Naive thymus-derived CD4-positive, alpha-beta T cell (primary cell): ENCODE results near the gene AP2B1. TPM values are rescaled to one million over a fixed set of nuclear protein-coding genes. Genes with fewer than 3 reads are reported as not detected.

ENCODE experiments used
- ATAC-seq: fragments of 150-1000 bp; cut with Tn5 transposase; 2 replicates; pipeline ENCODE4 v1.10.0; 2021; ENCODE audit warnings: mild to moderate bottlenecking, moderate library complexity
- CTCF ChIA-PET: fragments of 350-600 bp; sonication (Branson Sonifier 250); formaldehyde crosslinking; loops from one replicate; lab custom pipeline; 2021; ENCODE audit warnings: antibody characterized with exemption; lab: Charles Lee
- POLR2A ChIA-PET: fragments of 350-600 bp; sonication (Branson Sonifier 250); formaldehyde crosslinking; loops from one replicate; lab custom pipeline; 2021; ENCODE audit warnings: antibody characterized with exemption, inconsistent platforms; lab: Charles Lee
- DNase-seq, 9 donors: peaks; one replicate each; pipeline versions ENCODE4 v3.0.0 to v3.0.0-alpha.2; 2020 to 2022; ENCODE audit warnings: mixed read lengths in 1 of 9
- H3K27ac ChIP-seq: one replicate; pipeline ENCODE4 v1.7.0; 2013; ENCODE audit warnings: mild to moderate bottlenecking, low read depth, low read length, moderate library complexity
- H3K27me3 ChIP-seq, 2 donors: one replicate each; pipeline ENCODE4 v1.7.0; 2013; ENCODE audit warnings: low read length in 2 of 2, mild to moderate bottlenecking in 2 of 2, moderate library complexity in 2 of 2; ENCODE audit not compliant: control insufficient read depth in 2 of 2, insufficient read depth in 2 of 2
- H3K36me3 ChIP-seq, 3 experiments: 1 replicate in 2 of 3; 2 replicates in 1 of 3; pipeline ENCODE4 v1.7.0; 2013; ENCODE audit warnings: low read length in 3 of 3, mild to moderate bottlenecking in 3 of 3, moderate library complexity in 1 of 3; ENCODE audit not compliant: insufficient read depth in 3 of 3, control insufficient read depth in 2 of 3
- H3K4me1 ChIP-seq, 2 donors: one replicate each; pipeline ENCODE4 v1.7.0; 2013; ENCODE audit warnings: low read length in 2 of 2, mild to moderate bottlenecking in 2 of 2, moderate library complexity in 1 of 2; ENCODE audit not compliant: control insufficient read depth in 2 of 2, insufficient read depth in 2 of 2
- H3K4me3 ChIP-seq: 2 replicates; pipeline ENCODE4 v1.7.0; 2013; ENCODE audit warnings: mild to moderate bottlenecking, low read length
- H3K9me3 ChIP-seq, 3 experiments: 1 replicate in 2 of 3; 2 replicates in 1 of 3; pipeline ENCODE4 v1.7.0; 2013; ENCODE audit warnings: low read length in 3 of 3; ENCODE audit not compliant: control insufficient read depth in 2 of 3
- H3K27ac Mint-ChIP-seq, 9 donors: one replicate each; pipeline ENCODE4 v1.8.0; 2020 to 2022; ENCODE audit warnings: mixed read lengths in 9 of 9, mild to moderate bottlenecking in 8 of 9, moderate library complexity in 5 of 9, inconsistent platforms in 2 of 9
- H3K27me3 Mint-ChIP-seq, 5 donors: one replicate each; pipeline ENCODE4 v1.8.0; 2021 to 2022; ENCODE audit warnings: mixed read lengths in 5 of 5, mild to moderate bottlenecking in 1 of 5
- H3K36me3 Mint-ChIP-seq, 5 donors: one replicate each; pipeline ENCODE4 v1.8.0; 2020 to 2022; ENCODE audit warnings: mixed read lengths in 5 of 5, mild to moderate bottlenecking in 3 of 5, inconsistent platforms in 1 of 5
- H3K4me1 Mint-ChIP-seq, 7 donors: one replicate each; pipeline ENCODE4 v1.8.0; 2020 to 2022; ENCODE audit warnings: mixed read lengths in 7 of 7, mild to moderate bottlenecking in 3 of 7, inconsistent platforms in 1 of 7
- H3K4me3 Mint-ChIP-seq, 10 donors: one replicate each; pipeline ENCODE4 v1.8.0; 2020 to 2022; ENCODE audit warnings: mild to moderate bottlenecking in 10 of 10, mixed read lengths in 10 of 10, moderate library complexity in 6 of 10, inconsistent platforms in 2 of 10
- H3K9me3 Mint-ChIP-seq, 11 donors: one replicate each; pipeline ENCODE4 v1.8.0; 2020 to 2022; ENCODE audit warnings: mixed read lengths in 11 of 11, mild to moderate bottlenecking in 4 of 11, inconsistent platforms in 1 of 11, moderate library complexity in 1 of 11
- intact Hi-C, 2 donors: fragments of 100-400 bp; cut with micrococcal nuclease; formaldehyde crosslinking; loops; one replicate each; pipeline ENCODE4 v1.15.1; 2023
- polyA plus RNA-seq, 2 donors: library from polyadenylated mRNA; unstranded; fragments of 300-500 nt; fragmentation: Illumina TruSeq; gene quantifications; one replicate each; pipeline ENCODE4 v1.2.3, GENCODE V29; 2021
- total RNA-seq, 6 experiments: library from RNA in 5 of 6; stranded (reverse) in 5 of 6; gene quantifications; 1 replicate in 5 of 6; 2 replicates in 1 of 6; pipeline ENCODE4 v1.2.3 and lab custom pipeline; 2021 to 2026

The AP2B1 gene
- total and polyA plus RNA-seq, 7 experiments from 2014 or later: 49.0 to 197 (median 102) TPM

DNA sequence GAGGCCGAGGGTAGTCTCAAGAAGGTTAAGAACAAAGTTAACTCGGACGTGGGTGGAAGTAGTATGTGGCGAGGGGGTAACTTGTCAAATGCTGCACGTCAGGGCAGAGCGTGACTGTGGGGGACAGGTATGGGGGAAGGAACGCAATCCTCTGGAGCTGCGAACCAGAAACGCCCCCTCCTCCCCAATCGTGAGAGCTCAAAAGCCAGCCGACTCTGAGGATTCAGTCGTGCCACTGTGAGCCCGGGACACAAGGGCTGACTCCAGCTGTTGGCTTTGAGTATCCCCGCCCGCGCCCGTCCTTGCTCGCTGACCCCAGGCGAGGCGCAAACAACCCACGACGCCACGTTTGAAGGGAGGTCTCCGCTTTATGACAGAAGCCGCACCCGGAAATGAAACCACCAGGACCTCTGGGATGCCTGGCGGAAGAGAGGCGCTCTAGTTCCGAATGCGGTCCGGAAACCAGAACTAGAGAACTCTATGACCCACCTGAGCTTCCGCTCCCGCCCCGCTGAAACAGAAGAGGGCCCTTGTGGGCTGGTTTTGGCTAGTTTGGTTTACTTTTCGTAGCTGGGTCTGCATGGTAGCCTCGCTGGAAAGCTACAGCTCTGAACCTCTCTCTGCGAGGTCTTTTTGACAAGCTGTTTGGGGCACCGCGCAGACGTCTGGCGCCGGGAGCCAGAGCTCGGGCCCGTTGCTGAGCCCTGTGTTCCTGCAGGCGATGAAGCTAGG, 8.8 kb upstream of the AP2B1 start, which contains the start of gene PEX12:
TSS of gene PEX12 (minus strand) at position 375 of the 732 bp plus-strand sequence. CDS start 550 bp downstream, outside the sequence.
- Histone ChIP-seq H3K27me3 (no peaks in the 10 kb centered on the region), H3K27ac (peak within 1 kb of the TSS; percentile 92), H3K4me1 (peaks cover 5 to 12% of the 10 kb centered on the region in 2 donors), H3K4me3 (peak within 1 kb of the TSS; percentile 86), H3K9me3 (no peaks in the 10 kb centered on the region), H3K36me3 (peaks cover 0 to 5% (median 0%) of the 10 kb centered on the region in 3 experiments)
- Mint-ChIP-seq H3K27me3 (peaks cover 0 to 2% (median 0%) of the 10 kb centered on the region in 5 donors), H3K36me3 (peaks cover 0 to 7% (median 0%) of the 10 kb centered on the region in 5 donors), H3K4me1 (peaks cover 6 to 40% (median 32%) of the 10 kb centered on the region in 7 donors), H3K9me3 (no peaks in the 10 kb centered on the region), H3K27ac (peak within 1 kb of the TSS; percentile 96 to 100 (median 99)), H3K4me3 (peak within 1 kb of the TSS; percentile 92 to 100 (median 97))
- CTCF ChIA-PET: interaction anchor here (0.8 to 1.8 kb wide), 8 partner anchors 8 to 265 kb away, joined by 3 to 8 read pairs (median 5); partner anchors contain the start of genes AP2B1 and TAF15
- intact Hi-C loops: loop anchor here (1.0 to 5.0 kb wide), 9 partner anchors 9 to 490 kb away; partner anchors contain the start of genes AP2B1 (in 2 of the 2), NLE1 (in 2 of the 2) and SLFN5 (in 1 of the 2)
- POLR2A ChIA-PET: interaction anchor here (0.6 to 6.7 kb wide), 42 partner anchors 10 to 556 kb away, joined by 3 to 153 read pairs (median 4); partner anchors contain the start of genes AP2B1, NLE1, RAD51D and RFFL
- ATAC-seq (peak; percentile 99), DNase-seq (peak; percentile 62 to 94 (median 89))

DNA sequence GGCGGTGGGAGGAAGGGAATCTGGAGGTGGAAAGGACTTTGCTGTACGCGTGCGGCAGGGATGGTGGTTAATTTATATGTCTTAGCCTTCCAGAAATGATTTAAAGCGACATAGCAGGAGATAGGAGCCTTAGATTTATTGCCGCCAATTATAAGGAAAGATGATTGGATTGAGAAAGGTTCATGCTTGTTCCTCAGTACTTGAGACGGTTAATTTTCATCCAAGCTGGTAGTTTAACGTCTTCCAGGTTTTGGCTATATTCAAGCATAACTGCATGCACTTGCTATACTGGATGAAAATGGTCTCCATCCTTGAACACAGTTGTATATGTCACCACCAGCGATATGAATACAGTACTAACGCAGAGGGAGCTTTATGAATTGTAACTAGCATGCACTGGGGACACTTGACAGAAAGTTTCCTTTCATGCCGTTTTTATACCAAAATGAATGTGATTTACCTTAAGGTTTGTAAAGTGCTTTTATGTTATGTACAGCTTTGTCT, 8.1 kb upstream of the AP2B1 start:
- H3K27ac Mint-ChIP-seq: peak overlapping the region; percentile 96 to 100 (median 99)
- peaks cover 0 to 7% (median 0%) of the 10 kb centered on the region in 5 donors for H3K36me3 Mint-ChIP-seq
- Histone ChIP-seq H3K4me1 (peaks cover 5 to 12% of the 10 kb centered on the region in 2 donors), H3K4me3 (peak overlapping the region; percentile 86), H3K27me3 (no peaks in the 10 kb centered on the region), H3K36me3 (peaks cover 0 to 5% (median 0%) of the 10 kb centered on the region in 3 experiments), H3K27ac (peak overlapping the region; percentile 92), H3K9me3 (no peaks in the 10 kb centered on the region)
- peak overlapping the region; percentile 92 to 100 (median 97) for H3K4me3 Mint-ChIP-seq
- H3K4me1 Mint-ChIP-seq: peaks cover 7 to 40% (median 32%) of the 10 kb centered on the region in 7 donors
- ChIA-PET CTCF (interaction anchor here (0.8 to 1.8 kb wide), 8 partner anchors 8 to 266 kb away, joined by 3 to 8 read pairs (median 5); partner anchors contain the start of genes AP2B1 and TAF15), POLR2A (interaction anchor here (0.5 to 6.7 kb wide), 37 partner anchors 10 to 719 kb away, joined by 3 to 153 read pairs (median 4); partner anchors contain the start of genes AP2B1, NLE1, RAD51D and SLFN11)
- no peaks in the 10 kb centered on the region for H3K9me3 Mint-ChIP-seq
- DNase-seq: peak in 5 of 9 donors; percentile 6 to 36 (median 27)
- ATAC-seq: no peak
- peaks cover 0 to 5% (median 0%) of the 10 kb centered on the region in 5 donors for H3K27me3 Mint-ChIP-seq
- intact Hi-C loops: loop anchor here (1.0 to 5.0 kb wide), 9 partner anchors 8 to 490 kb away; partner anchors contain the start of genes AP2B1 (in 2 of the 2), NLE1 (in 2 of the 2) and SLFN5 (in 1 of the 2)

DNA sequence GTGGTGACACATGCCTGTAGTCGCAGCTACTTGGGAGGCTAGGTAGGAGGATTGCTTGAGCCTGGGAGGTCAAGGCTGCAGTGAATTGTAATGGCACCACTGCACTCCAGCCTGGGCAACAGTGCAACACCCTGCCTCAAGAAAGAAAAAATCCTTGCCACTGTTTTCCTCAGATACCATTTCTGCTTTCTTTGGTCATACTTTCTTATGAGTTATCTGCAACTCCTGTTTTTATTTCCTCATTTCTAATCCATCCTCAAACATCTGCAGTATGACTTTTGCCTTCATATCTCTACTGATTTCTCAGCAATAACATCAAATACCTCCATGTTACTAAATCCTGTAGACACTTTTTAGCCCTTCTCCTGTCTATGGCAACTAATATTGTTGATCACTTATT, 3.1 kb upstream of the AP2B1 start:
- intact Hi-C loops: loop anchor here (10.0 kb wide), 2 partner anchors 961 to 1361 kb away; partner anchors contain the start of genes AATF (in 1 of the 2) and GGNBP2 (in 1 of the 2)
- no peak for DNase-seq
- H3K4me3 Mint-ChIP-seq: no peak overlapping the region
- no peak overlapping the region for H3K4me3 ChIP-seq
- ATAC-seq: no peak
- H3K4me1 ChIP-seq: peaks cover 9% of the 10 kb centered on the region in 2 donors
- ChIA-PET CTCF (no interaction called here), POLR2A (no interaction called here)
- no peak overlapping the region for H3K27ac ChIP-seq
- no peaks in the 10 kb centered on the region for H3K9me3 ChIP-seq
- H3K27me3 Mint-ChIP-seq: peaks cover 0 to 12% (median 0%) of the 10 kb centered on the region in 5 donors
- peaks cover 0 to 2% (median 0%) of the 10 kb centered on the region in 11 donors for H3K9me3 Mint-ChIP-seq
- H3K4me1 Mint-ChIP-seq: peaks cover 21 to 35% (median 32%) of the 10 kb centered on the region in 7 donors
- H3K27ac Mint-ChIP-seq: no peak overlapping the region
- H3K36me3 Mint-ChIP-seq: peaks cover 0 to 3% (median 0%) of the 10 kb centered on the region in 5 donors
- no peaks in the 10 kb centered on the region for H3K27me3 ChIP-seq
- peaks cover 0 to 5% (median 0%) of the 10 kb centered on the region in 3 experiments for H3K36me3 ChIP-seq

DNA sequence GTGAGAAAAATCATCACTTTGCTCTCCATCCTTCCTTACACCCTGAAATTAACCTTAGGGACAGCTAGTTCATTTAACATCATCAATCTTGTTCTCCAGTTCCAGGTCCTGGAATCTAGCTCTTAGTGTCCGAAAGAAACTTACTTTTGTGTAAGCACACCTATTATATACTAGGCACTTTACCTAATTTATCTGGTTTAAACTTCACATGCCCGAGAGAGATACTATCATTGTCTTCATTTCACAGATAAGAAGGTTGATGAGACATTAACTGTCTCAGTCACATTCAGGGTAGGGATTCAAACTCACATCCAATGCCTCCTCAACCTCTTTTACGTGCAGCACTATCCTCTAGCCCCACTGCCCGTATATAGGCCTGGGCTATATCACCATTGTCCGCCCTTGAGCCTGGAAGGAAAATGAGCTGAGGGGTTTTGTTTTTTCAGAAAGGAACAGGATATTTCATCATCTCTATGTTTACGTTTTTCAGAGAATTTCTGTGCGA, 501 bp upstream of the AP2B1 start:
- H3K4me3 ChIP-seq: peak overlapping the region; percentile 85
- Mint-ChIP-seq H3K4me3 (peak overlapping the region; percentile 92 to 99 (median 97)), H3K36me3 (peaks cover 0 to 3% (median 0%) of the 10 kb centered on the region in 5 donors), H3K27ac (peak overlapping the region; percentile 95 to 99 (median 99)), H3K4me1 (peaks cover 28 to 45% (median 36%) of the 10 kb centered on the region in 7 donors), H3K27me3 (peaks cover 0 to 12% (median 0%) of the 10 kb centered on the region in 5 donors), H3K9me3 (peaks cover 0 to 2% (median 0%) of the 10 kb centered on the region in 11 donors)
- POLR2A ChIA-PET: interaction anchor here (0.8 to 7.6 kb wide), 15 partner anchors 9 to 606 kb away, joined by 3 to 153 read pairs (median 4); partner anchors contain the start of genes LIG3, PEX12, SLFN12L and SLFN5
- peak; percentile 1 for ATAC-seq
- intact Hi-C loops: loop anchor here (1.0 to 10.0 kb wide), 17 partner anchors 8 to 1358 kb away; partner anchors contain the start of genes CCT6B (in 2 of the 2), LIG3 (in 2 of the 2), PEX12 (in 2 of the 2) and TAF15 (in 2 of the 2)
- CTCF ChIA-PET: interaction anchor here (1.0 to 1.4 kb wide), 3 partner anchors 8 to 274 kb away, joined by 3 to 8 read pairs (median 3); partner anchors contain the start of gene PEX12
- no peaks in the 10 kb centered on the region for H3K9me3 ChIP-seq
- DNase-seq: no peak
- H3K4me1 ChIP-seq: peaks cover 13 to 17% of the 10 kb centered on the region in 2 donors
- no peaks in the 10 kb centered on the region for H3K27me3 ChIP-seq
- H3K36me3 ChIP-seq: peaks cover 0 to 5% (median 0%) of the 10 kb centered on the region in 3 experiments
- peak overlapping the region; percentile 91 for H3K27ac ChIP-seq

- peak overlapping the region; percentile 92 to 99 (median 97) for H3K4me3 Mint-ChIP-seq
- Histone ChIP-seq H3K4me3 (peak overlapping the region; percentile 85), H3K27me3 (no peaks in the 10 kb centered on the region), H3K4me1 (peaks cover 13 to 17% of the 10 kb centered on the region in 2 donors), H3K27ac (peak overlapping the region; percentile 91), H3K36me3 (peaks cover 0 to 5% (median 0%) of the 10 kb centered on the region in 3 experiments), H3K9me3 (no peaks in the 10 kb centered on the region)
- peaks cover 30 to 48% (median 44%) of the 10 kb centered on the region in 7 donors for H3K4me1 Mint-ChIP-seq
- intact Hi-C loops: loop anchor here (5.0 to 10.0 kb wide), 6 partner anchors 101 to 1356 kb away; partner anchors contain the start of genes AATF (in 1 of the 2), GGNBP2 (in 1 of the 2) and SLFN11 (in 1 of the 2)
- ATAC-seq: no peak
- peaks cover 0 to 10% (median 0%) of the 10 kb centered on the region in 5 donors for H3K27me3 Mint-ChIP-seq
- DNase-seq: no peak
- peaks cover 0 to 3% (median 0%) of the 10 kb centered on the region in 5 donors for H3K36me3 Mint-ChIP-seq
- ChIA-PET POLR2A (interaction anchor here (0.6 to 7.6 kb wide), 6 partner anchors 9 to 547 kb away, joined by 3 to 153 read pairs (median 4); partner anchors contain the start of gene PEX12), CTCF (interaction anchor here (1.2 kb wide), 1 partner anchor 24 kb away, joined by 6 read pairs; no protein-coding TSS in a partner anchor)
- peak overlapping the region; percentile 69 to 99 (median 99) for H3K27ac Mint-ChIP-seq
- peaks cover 0 to 2% (median 0%) of the 10 kb centered on the region in 11 donors for H3K9me3 Mint-ChIP-seq
These were observed 1.2 kb downstream of the AP2B1 start for GRCh38 chr17:35588196-35588920.
